Left renal pelvis (tissue), 4 donors: ENCODE results near the gene KLF5. TPM values are rescaled to one million over a fixed set of nuclear protein-coding genes. Genes with fewer than 3 reads are reported as not detected.
"Not testable (repeated sequence)": the region's sequence is repeated elsewhere in the genome, so short reads cannot be mapped to it uniquely, and the experiment has no call there.

Source experiments
- DNase-seq, 4 donors: peaks; one replicate each; pipeline ENCODE4 v3.0.0-alpha.2; 2013; ENCODE audit warnings: low read depth in 4 of 4, low spot score in 3 of 4
- polyA plus RNA-seq, 4 donors: library from polyadenylated mRNA; unstranded; fragments of 120-200 nt; gene quantifications; one replicate each; pipeline ENCODE4 v1.2.1, GENCODE V29; 2013; ENCODE audit not compliant: insufficient read length in 4 of 4

The KLF5 gene
- polyA plus RNA-seq, 4 donors = 30.5 to 106 (median 47.5) TPM

DNA sequence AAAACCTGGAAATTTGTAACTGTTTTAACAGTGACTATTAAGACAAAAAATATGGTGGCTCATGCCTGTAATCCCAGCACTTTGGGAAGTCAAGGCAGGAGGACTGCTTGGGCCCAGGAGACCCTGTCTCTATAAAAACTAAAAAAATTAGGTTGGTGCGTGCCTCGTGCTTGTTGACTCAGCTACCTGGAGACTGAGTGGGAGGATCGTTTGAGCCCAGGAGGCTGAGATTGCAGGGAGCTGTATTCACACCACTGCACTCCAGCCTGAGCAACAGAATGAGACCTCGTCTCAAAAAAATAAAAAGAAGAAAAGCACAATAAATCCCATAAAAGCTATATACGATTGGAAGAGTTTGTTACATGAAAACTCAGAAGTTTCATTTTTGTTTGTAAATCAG lies 23.7 kb downstream of the KLF5 start:
- no peak for DNase-seq

DNA sequence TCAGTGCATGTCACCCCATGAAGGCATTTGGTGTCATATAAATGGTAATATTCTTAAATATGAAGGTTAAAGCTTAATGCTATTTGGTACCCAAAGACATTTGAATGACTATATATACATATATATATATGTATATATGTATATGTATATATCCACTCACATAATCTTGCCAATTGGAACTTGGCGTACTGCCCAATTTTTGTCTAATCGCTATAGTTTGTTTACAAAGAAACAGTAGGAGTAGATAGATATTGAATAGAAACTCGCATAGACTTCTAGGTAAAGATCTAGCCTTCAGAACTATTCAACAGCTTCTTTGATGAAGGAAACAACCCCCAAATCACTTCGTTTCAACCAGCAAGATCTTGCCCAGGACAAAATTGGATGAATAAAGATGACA lies 24.1 kb downstream of the KLF5 start:
- no peak for DNase-seq

DNA sequence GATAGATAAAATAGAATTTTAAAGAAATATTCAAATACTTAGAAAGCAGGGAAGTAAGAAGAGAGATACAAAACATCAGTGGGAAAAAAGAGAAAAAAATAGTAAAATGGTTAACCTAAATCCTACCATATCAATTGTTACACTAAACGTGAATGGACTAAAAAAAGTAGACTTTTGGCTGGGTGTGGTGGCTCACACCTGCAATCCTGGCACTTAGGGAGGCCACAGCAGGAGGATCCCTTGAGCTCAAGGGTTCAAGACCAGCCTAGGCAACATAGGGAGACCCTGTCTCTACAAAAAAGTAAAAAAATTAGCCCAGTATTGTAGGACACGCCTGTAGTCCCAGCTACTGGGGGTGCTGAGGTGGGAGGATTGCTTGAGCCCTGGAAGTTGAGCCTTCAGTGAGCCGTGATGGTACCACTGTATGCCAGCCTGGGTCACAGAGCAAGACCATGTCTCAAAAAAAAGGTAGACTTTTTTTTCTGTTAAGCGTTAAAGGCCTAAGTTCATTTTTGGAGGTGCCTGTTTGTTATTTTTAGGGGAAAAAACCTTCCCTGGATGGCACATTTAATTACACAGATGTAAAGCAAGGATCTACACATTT lies 29.6 kb downstream of the KLF5 start:
- DNase-seq = no peak

GRCh38 chr13:73089213-73089612 lies 30.4 kb downstream of the KLF5 start:
- no peak for DNase-seq

DNA sequence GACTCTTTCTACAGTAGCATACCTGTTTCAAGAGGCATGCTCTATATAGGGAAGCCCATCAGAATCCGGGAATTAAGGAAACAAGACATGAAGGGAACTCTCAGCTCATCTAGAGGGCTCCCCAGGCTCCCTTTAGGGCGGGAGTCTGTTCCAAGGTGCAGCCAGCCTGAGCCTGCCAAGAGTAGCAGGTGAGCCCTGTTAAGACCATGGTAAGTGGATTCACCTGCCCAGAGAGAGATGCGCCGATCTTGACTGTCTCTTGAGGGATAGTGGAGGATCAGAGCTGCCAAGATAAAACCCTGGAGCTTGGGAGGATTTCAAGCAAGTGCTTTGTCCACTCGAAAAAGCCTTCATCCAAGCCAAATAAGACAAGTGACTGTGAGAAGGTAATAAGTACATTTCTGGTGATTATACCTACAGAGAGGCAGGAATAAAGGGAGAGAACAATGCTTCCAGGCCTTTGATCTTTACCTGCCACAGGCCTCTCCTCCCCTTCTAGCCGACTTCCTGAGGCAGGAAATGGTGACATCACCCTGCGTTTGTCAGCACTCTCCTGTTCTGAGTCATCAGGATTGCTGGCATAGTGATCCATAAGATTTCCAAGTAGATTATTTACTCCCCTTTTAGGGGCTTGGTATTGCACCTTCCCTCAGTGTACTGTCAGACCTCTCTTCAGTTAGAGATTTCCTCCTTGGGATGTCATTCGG lies 31.5 kb downstream of the KLF5 start:
- no peak for DNase-seq

- no peak for DNase-seq
These were observed 32.0 kb downstream of the KLF5 start for GRCh38 chr13:73090823-73091187.

DNA sequence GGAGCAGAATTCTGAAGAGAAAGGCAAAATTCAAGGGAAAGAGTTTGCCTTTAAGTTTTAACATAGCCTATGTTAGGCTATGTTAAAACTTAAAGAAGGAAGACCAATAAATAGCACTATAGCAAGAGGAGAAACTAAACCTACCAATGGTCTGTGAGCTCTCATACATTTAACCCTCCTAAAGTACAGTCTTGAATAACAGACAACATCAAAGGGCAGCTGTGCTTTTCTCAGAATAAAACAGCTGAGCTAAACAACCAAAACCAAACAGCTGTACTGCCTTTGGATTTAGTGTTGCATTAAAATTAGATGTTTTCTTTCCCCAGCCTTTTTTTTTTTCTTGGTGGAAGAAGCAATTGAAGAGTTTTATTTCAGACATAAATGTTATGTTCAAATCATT lies 34.0 kb downstream of the KLF5 start:
- DNase-seq = peak in 3 of 4 donors; percentile 24 to 53 (median 51)

- DNase-seq = no peak
These were observed 37.4 kb downstream of the KLF5 start for GRCh38 chr13:73096173-73096572.

- no peak for DNase-seq
These were observed 37.8 kb downstream of the KLF5 start for GRCh38 chr13:73096638-73097037.

DNA sequence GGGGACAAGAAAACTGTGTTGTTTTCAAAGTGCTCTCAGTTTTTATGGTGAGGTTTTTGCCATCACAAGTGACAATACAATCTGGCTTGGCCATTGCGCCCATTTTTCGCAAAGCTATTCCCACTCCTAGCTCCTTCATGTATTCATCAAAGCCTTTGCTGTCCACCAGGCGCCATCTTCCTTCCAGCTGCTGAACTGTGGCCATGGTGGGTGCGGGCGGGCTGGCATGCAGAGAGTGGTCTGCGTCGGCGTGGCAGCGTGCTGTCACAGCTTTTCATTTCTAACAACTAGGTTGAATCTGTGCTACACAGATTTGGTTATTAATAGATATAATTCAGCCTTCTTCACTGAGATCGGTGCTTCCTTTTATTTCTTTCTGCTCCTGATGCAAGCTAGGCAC lies 42.0 kb downstream of the KLF5 start:
- not testable (repeated sequence) for DNase-seq

DNA sequence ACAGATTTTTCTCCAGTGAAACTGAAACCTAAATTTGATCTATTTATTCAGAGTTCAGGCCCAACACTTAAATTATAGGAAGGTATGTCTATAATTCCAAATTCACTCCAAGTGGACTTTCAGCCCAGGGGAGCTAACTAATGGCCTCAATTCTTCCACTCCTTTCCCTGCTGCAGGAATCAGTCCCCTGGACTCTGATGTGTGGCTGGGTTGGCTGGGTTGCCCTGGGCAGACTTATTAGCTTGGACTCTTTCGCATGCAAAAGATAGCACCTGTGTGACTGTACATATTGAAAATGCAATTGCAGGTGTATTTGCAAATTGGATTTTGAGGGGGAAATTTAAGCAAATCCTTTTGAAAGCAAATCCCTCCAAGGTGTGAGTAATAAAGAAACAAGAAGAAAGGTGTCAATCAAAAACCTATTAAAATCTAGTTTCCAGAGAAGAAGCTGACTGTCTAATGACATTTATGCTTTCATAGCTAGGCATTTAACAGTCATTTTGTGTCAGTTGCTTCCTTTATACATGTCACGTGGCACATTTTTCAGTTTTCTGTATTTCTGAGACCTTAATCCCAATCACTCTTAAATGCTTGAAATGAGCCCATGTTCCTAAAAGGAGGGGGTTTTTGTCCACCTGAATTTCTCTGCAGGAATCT lies 42.7 kb downstream of the KLF5 start:
- no peak for DNase-seq

DNA sequence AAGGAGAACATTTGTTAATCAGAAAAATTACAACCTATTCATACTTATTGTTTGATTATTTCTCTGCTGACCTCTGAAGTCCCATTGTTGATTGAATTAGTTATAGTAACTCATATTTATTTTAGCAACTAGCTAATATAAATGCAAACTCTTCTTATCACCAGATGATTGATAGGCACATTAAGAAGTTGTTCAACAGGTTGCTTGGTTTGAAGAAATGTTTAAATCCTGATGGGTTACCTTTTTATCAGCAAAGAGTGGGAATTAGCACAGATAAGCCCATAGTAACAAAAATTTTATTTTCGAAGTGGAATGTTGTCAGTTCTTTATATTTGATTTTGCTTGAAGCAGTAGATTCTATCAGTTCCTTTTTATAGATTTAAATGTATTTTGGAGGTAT lies 44.4 kb downstream of the KLF5 start:
- DNase-seq = no peak

- DNase-seq = no peak
These were observed 47.8 kb downstream of the KLF5 start for GRCh38 chr13:73106513-73107178.

DNA sequence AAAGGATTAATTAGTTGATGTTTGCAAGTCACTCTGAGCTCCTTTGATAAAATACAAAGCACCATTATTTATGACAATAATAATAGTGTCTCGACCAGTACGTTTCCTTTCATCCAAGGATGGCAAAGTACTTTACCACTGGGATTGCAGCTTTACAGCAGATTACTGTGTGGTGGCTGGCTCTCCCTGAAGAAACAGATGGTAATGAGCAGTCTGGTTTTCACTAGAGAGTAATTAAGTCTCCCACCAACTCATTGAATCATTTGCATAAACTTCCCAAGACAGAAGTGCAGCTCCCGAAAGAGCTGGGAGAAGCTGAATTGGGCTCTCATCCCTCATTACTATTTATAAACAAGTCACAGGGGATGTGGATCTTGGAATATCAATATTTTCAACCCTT lies 48.7 kb downstream of the KLF5 start:
- DNase-seq = no peak

GRCh38 chr13:73107970-73108369 lies 49.2 kb downstream of the KLF5 start:
- no peak for DNase-seq

- no peak for DNase-seq
These were observed 50.6 kb downstream of the KLF5 start for GRCh38 chr13:73109288-73109899.

DNA sequence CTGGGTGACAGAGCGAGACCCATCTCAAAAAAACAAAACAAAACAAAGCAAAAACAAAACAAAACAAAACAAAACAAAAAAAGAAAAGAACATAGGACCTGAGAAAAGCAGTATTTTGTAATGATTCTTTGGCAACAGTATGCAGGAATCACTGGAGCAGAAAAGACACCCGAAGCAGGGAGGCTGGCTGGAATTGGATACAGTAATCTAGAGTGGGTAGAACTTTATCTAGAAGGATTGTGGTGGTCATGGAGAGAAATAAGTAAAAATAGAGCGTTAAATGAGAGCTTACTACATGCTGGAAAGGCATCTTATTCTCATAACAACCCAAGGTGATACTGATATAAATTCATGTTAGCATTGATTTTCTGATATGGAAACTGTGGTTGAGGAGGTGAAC lies 51.2 kb downstream of the KLF5 start:
- no peak for DNase-seq

- no peak for DNase-seq
These were observed 52.0 kb downstream of the KLF5 start for GRCh38 chr13:73110814-73111213.

- DNase-seq = no peak
These were observed 52.5 kb downstream of the KLF5 start for GRCh38 chr13:73111331-73111730.

DNA sequence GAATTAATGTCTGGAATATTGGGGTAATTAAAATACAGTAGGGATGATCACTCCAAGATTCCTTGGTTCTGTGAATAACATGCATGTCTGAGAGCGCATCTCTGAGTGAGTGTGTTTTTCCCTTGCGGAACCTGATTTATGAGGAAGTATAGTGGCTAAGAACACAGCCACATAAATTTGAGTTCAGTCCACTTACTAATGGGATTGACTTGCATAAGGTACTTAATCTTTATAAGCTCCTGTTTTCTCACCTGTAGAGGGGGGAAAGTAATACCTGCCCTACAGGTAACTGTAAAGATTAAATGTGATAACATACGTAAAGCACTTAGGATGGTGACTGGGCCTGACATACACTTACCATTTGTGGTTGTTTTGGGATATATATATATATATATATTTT lies 60.8 kb downstream of the KLF5 start:
- DNase-seq = no peak
